MG63 (cell line): ENCODE data around the gene SRSF3. TPM values are rescaled to one million over a fixed set of nuclear protein-coding genes. Genes with fewer than 3 reads are reported as not detected.
"Not testable (repeated sequence)": the region's sequence is repeated elsewhere in the genome, so short reads cannot be mapped to it uniquely, and the experiment has no call there.

Source experiments
- DNase-seq: peaks from one replicate; pipeline ENCODE4 v3.0.0-alpha.2; 2020
- H3K27me3 ChIP-seq: fragments of 250-450 bp; sonication (Bioruptor Pico); 2 replicates; pipeline ENCODE4 v1.5.1; 2020; ENCODE audit warnings: mild to moderate bottlenecking, moderate library complexity
- H3K36me3 ChIP-seq: fragments of 250-450 bp; sonication (Bioruptor Pico); 2 replicates; pipeline ENCODE4 v1.5.1; 2020; ENCODE audit warnings: mild to moderate bottlenecking, moderate library complexity
- H3K4me3 ChIP-seq: fragments of 250-450 bp; sonication (Bioruptor Pico); 2 replicates; pipeline ENCODE4 v1.5.1; 2020; ENCODE audit warnings: mild to moderate bottlenecking, moderate library complexity
- H3K9me3 ChIP-seq: fragments of 250-450 bp; sonication (Bioruptor Pico); 2 replicates; pipeline ENCODE4 v1.5.1; 2020; ENCODE audit warnings: mild to moderate bottlenecking, moderate library complexity
- total RNA-seq: library from RNA; depleted of rRNA; stranded (reverse); fragments of >200 nt; shearing (Covaris generic); gene quantifications from 2 replicates; pipeline ENCODE4 v1.2.3, GENCODE V29; 2014; ENCODE audit warnings: low replicate concordance

The SRSF3 gene
- total RNA-seq, 1 experiment from 2014 or later = 271 TPM

- H3K36me3 ChIP-seq = peaks cover 83% of the 10 kb centered on the region
- peak overlapping the region; percentile 83 for H3K4me3 ChIP-seq
- DNase-seq = no peak
- no peaks in the 10 kb centered on the region for H3K27me3 ChIP-seq
- no peaks in the 10 kb centered on the region for H3K9me3 ChIP-seq
Measured at GRCh38 chr6:36597775-36598174, 3.6 kb downstream of the SRSF3 start.

- H3K36me3 ChIP-seq = peaks cover 88% of the 10 kb centered on the region
- no peaks in the 10 kb centered on the region for H3K27me3 ChIP-seq
- no peak for DNase-seq
- peak overlapping the region; percentile 83 for H3K4me3 ChIP-seq
- H3K9me3 ChIP-seq = no peaks in the 10 kb centered on the region
Measured at GRCh38 chr6:36598326-36598725, 4.2 kb downstream of the SRSF3 start.

- H3K4me3 ChIP-seq = peak overlapping the region; percentile 83
- H3K36me3 ChIP-seq = peaks cover 93% of the 10 kb centered on the region
- H3K27me3 ChIP-seq = no peaks in the 10 kb centered on the region
- no peaks in the 10 kb centered on the region for H3K9me3 ChIP-seq
- DNase-seq = no peak
Measured at GRCh38 chr6:36598739-36599318, 4.7 kb downstream of the SRSF3 start.

- Histone ChIP-seq H3K9me3 (no peaks in the 10 kb centered on the region), H3K36me3 (peaks cover 99% of the 10 kb centered on the region), H3K27me3 (no peaks in the 10 kb centered on the region), H3K4me3 (no peak overlapping the region)
- peak; percentile 21 for DNase-seq
Measured at GRCh38 chr6:36599791-36600209, 5.6 kb downstream of the SRSF3 start.

- no peak for DNase-seq
- Histone ChIP-seq H3K27me3 (no peaks in the 10 kb centered on the region), H3K36me3 (peaks cover 99% of the 10 kb centered on the region), H3K4me3 (no peak overlapping the region), H3K9me3 (no peaks in the 10 kb centered on the region)
Measured at GRCh38 chr6:36600564-36601146, 6.5 kb downstream of the SRSF3 start.

GRCh38 chr6:36601818-36602217 lies 7.7 kb downstream of the SRSF3 start:
- peaks cover 96% of the 10 kb centered on the region for H3K36me3 ChIP-seq
- not testable (repeated sequence) for DNase-seq, H3K4me3 ChIP-seq

GRCh38 chr6:36603222-36604089 lies 9.3 kb downstream of the SRSF3 start:
- peaks cover 93% of the 10 kb centered on the region for H3K36me3 ChIP-seq
- no peaks in the 10 kb centered on the region for H3K27me3 ChIP-seq
- no peak for DNase-seq
- no peak overlapping the region for H3K4me3 ChIP-seq
- H3K9me3 ChIP-seq = no peaks in the 10 kb centered on the region

More at GRCh38 chr6:36601818-36602217, 7.7 kb downstream of the SRSF3 start:
- not testable (repeated sequence) for H3K27me3 ChIP-seq, H3K9me3 ChIP-seq

GRCh38 chr6:36604090-36605060 lies 10.2 kb downstream of the SRSF3 start:
- Histone ChIP-seq H3K4me3 (no peak overlapping the region), H3K27me3 (no peaks in the 10 kb centered on the region), H3K9me3 (no peaks in the 10 kb centered on the region), H3K36me3 (peaks cover 93% of the 10 kb centered on the region)
- no peak for DNase-seq

GRCh38 chr6:36605143-36605542 lies 11.0 kb downstream of the SRSF3 start:
- Histone ChIP-seq H3K4me3 (no peak overlapping the region), H3K27me3 (no peaks in the 10 kb centered on the region), H3K9me3 (no peaks in the 10 kb centered on the region), H3K36me3 (peaks cover 92% of the 10 kb centered on the region)
- DNase-seq = no peak

GRCh38 chr6:36605560-36606391 lies 11.6 kb downstream of the SRSF3 start:
- Histone ChIP-seq H3K4me3 (no peak overlapping the region), H3K27me3 (no peaks in the 10 kb centered on the region), H3K9me3 (no peaks in the 10 kb centered on the region), H3K36me3 (peaks cover 91% of the 10 kb centered on the region)
- DNase-seq = no peak

- DNase-seq, H3K4me3 ChIP-seq, H3K9me3 ChIP-seq, H3K27me3 ChIP-seq: not testable (repeated sequence)
- peaks cover 92% of the 10 kb centered on the region for H3K36me3 ChIP-seq
Measured at GRCh38 chr6:36607305-36607682, 13.1 kb downstream of the SRSF3 start.

GRCh38 chr6:36607683-36608386 lies 13.7 kb downstream of the SRSF3 start:
- Histone ChIP-seq H3K27me3 (no peaks in the 10 kb centered on the region), H3K36me3 (peaks cover 90% of the 10 kb centered on the region)

GRCh38 chr6:36608788-36609563 lies 14.8 kb downstream of the SRSF3 start:
- no peak for DNase-seq
- H3K9me3 ChIP-seq = no peaks in the 10 kb centered on the region

More at GRCh38 chr6:36607683-36608386, 13.7 kb downstream of the SRSF3 start:
- no peak overlapping the region for H3K4me3 ChIP-seq
- no peak for DNase-seq
- no peaks in the 10 kb centered on the region for H3K9me3 ChIP-seq

GRCh38 chr6:36609582-36609981 lies 15.4 kb downstream of the SRSF3 start:
- Histone ChIP-seq H3K27me3 (no peaks in the 10 kb centered on the region), H3K36me3 (peaks cover 74% of the 10 kb centered on the region), H3K9me3 (no peaks in the 10 kb centered on the region), H3K4me3 (no peak overlapping the region)
- no peak for DNase-seq

More at GRCh38 chr6:36608788-36609563, 14.8 kb downstream of the SRSF3 start:
- Histone ChIP-seq H3K36me3 (peaks cover 80% of the 10 kb centered on the region), H3K27me3 (no peaks in the 10 kb centered on the region), H3K4me3 (no peak overlapping the region)
